HG03095 (cell line): Measurements from ENCODE around the gene THSD7A.

Source experiments
- ATAC-seq: cut with Tn5 transposase; IDR thresholded peaks from one replicate; pipeline ENCODE4 v1.9.1; 2021; ENCODE audit warnings: moderate library complexity; ENCODE audit not compliant: unreplicated experiment

Gene THSD7A

DNA sequence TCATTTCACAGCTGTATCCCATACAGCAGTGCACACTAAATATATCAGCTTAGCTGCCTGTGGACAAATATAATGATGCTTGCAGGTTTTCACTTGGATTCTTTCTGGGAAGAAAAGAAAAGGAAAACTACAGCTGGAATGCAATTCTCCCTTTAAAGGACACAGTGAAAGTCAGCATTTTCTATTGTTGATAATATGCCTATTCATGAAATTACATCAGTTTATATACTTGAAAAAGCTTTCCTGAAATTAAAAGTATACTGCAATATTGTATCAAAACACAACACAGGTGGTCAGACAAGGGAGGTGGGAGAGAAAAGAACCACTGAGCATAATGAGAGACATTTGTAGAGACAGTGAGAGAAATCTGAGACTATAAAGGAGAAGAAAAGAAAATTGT, 20.3 kb downstream of the THSD7A start:
- ATAC-seq: no peak

DNA sequence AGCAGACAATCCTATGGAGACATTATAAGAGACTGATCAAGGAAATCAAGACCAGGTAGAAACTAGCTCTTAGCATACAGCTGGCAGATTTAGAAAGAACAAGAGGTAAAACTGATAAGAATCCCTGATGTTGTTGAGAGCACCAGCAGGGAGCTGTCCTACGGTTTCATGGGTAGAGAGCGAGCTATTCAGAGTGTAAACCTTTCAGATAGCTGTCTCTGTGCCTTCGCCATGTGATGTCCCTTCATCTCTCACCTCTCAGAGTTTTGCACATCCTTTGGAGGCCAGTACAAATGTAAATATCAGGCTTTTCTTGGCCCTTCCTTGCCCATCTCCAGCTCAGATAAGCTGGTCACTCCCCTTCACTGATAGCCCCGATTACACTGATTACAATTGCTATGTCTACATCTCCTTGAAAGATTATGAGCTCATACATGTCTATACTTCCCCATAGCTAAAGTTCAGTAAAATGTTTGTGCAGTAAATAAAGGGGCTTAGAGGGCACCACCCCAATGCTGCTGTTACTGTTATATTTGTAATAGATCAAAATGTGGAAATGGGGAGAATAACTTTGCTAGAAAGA, 21.9 kb downstream of the THSD7A start:
- ATAC-seq: no peak

DNA sequence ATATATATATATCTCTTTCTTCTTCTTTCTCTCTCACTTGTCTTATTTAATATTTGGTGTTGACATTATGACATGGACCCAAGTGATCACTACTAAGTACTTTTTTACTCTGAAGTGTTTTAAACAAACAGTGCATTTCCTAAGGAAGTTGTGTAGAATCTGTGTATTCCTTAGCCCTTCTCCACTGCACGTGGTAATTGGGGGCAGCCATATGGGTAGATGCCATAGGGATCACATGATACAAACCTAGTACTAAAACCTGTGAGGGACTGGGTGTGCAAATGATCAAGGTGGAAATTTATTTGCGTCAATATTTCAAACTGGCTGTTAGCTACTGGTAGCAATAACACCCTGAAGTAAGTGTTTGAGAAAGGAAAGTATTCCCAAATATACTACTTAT, 25.0 kb downstream of the THSD7A start:
- ATAC-seq: no peak

DNA sequence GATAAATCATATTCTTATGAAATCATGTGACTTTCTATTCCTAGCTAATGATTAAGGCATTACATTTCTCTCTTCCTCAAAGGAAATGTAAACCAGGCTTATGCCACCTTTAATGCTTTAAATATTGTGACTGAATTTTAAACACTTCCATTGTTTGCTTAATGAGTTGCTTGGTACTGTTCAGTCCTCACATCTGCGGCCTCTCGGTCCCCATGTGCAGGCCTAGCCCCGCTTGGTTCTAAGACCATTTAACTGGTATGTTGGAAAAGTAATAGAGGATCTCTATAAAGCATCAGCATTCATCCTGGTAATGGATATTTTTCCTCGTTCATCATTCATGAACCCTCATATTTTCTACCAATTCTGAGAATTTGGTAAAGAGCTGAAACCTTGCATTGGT, 27.4 kb downstream of the THSD7A start:
- no peak for ATAC-seq

DNA sequence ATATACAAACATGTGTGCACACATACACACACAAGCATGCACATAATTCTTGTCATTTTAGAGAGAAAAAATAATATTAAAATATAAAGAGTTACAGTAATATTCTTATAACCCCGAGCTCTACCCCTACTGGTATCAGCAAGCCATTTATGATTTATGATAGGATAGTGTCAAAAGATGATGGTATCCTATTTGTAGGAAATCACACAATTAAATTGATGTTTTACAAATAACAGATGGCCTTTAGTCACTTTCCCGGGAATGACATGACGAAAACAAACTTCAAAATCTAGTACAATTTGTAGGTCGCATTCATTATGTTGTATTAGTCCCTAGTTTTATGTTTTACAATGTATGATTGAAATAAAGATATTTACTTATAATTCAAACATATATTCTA, 36.8 kb downstream of the THSD7A start:
- no peak for ATAC-seq

DNA sequence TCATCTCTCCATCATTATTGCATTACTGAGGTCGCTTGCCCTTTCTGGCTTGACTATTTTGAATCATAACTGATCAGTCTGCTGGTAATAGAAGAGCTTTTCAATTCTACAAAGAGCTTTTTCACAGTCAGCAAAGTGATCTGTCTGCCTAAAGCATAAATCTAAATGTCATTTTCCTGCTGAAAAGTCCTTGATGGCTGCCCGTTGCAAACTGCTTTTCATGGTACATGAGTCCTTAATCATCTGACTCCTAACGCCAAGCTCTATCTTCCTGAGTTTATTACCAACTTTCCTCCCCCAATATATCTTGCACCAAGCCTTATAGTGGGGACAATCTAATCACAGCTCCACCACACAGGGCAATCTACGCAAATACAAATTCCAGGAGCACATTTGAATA, 39.8 kb downstream of the THSD7A start:
- no peak for ATAC-seq

DNA sequence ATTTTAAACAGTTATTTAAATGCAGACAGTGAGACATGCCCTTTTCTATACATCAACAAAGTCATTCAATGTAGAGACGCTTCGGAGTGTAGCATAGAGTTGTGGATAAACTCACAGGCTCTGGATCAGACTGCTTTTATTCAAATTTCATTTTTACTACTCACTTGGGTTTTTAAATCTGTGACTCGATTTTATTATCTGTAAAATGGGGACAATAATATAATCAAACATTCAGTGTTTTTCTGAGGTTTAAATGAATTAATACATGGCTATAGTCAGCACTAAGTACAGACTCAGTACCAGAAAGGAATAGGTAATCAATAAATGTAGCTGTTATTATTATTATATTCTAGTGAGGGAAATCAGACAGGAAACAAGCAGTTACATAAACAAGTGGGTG, 43.4 kb downstream of the THSD7A start:
- ATAC-seq: no peak

DNA sequence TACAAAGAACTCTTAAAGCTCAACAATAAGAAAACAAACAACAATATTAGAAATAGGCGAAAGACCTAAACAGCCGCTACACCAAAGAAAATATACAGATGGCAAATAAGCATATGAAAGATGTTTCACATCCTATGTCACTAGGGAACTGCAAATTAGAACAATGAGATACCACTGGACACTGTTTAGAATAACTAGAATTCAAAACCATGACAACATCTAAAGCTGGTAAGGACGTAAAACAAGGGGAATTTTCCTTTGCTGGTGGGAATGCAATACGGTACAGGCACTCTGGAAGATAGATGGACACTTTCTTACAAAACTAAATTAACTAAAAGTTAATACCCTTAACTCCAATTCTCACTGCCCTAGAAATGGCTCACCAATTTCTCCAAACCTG, 44.5 kb downstream of the THSD7A start:
- ATAC-seq: no peak

DNA sequence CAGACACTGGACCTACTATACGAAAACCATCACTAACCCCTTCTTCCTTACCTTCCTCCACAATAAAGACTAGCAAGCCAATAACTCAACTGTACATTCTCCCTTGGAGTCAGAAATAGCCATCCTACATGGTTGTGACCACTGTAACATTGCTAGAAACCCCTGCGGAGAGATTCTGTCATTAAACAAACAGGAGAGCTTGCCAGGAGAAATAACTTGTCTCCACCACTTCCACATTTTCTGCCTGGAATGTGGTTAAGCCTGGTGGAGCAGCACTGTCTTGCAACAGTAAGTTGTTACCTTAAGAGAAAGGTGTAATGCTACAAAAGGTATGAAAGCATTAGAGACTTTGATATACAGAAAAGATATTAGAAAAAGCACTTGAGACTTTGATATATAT, 45.8 kb downstream of the THSD7A start:
- ATAC-seq: no peak

DNA sequence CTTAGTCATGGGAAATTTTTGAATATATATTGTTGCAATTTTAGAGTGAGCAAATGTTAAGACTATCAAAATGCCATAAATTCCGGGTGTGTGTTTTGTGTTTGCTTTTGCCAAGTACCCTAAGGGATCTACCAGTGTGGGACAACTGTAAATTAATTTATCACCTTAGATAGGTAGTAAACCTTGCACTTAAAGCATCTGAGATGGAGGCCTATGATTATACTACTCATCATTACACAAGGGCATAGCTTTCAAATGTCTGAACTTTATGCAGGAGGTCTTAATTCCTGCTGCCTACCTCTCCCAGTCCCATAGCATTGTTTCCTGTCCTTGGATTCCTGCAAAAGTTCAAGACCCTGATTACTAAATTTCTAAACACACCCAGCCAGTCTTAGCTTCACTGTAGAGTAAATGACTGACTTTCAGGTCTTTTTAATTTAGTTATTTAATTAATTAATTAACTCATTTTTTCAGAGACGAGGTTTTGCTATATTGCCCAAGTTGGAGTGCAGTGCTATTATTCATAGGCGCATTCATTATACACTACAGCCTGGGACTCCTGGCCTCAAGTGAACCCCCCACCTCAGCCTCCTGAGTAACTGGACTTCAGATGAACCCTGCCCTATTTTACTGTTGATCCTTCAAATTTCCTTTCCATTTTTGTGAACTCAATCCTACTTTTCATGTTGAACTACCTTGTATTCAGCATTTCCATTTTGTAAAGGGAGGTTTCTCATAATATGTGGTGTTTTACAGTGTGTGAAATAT, 47.0 kb downstream of the THSD7A start:
- no peak for ATAC-seq

DNA sequence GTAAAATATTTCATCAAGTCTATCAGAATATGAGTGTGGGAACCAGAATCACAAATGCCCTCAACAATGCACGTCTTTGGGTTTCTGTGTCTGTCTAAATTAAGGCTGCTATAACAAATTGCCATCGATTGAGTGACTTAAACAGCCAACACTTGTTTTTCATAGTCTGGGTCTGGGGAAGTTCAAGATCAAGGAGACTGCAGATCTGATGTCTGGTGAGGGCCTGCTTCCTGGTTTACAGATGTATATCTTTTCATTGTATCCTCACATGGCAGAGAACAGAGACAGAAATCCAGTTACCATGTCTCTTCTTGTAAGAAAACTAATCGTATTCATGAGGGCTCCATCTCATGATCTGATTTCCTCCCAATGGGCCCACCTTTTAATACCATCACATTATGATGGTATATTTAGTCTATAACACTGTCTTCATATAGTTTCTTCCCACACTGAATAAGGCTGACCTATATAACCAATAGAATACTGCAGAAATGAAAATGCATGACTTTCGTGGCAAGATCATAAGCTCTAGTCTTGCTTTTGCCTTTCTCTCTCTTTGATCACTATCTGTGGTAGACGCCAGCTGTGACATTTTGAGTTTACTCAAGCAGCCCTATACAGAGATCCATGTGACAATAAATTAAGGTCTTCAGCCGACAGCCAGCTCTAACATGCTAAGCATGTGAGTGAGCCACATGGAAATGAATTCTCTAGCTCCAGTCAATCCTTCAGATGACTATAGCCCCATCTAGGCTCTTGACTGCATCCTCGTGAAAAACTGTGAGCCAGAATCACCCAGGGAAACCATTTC, 51.9 kb downstream of the THSD7A start:
- ATAC-seq: no peak

DNA sequence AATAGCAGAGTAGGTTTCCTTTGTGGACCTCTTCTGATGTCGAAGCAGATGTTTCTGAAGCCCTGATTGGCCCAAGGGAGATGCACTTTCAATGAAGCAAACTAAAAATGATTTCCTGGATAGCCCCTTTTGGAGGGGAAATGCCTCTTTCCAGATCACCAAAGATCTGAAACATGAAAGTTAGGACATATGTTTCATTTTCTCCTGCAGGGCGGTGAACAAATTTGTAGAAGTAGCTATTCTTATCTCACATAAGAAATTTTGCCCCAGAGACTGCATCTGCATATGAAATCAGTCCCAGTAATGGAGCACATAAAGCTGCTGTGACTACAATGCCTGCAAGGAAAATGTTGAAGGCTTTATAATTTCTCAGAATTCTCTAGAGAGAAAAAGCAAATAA, 56.0 kb downstream of the THSD7A start:
- ATAC-seq: no peak

DNA sequence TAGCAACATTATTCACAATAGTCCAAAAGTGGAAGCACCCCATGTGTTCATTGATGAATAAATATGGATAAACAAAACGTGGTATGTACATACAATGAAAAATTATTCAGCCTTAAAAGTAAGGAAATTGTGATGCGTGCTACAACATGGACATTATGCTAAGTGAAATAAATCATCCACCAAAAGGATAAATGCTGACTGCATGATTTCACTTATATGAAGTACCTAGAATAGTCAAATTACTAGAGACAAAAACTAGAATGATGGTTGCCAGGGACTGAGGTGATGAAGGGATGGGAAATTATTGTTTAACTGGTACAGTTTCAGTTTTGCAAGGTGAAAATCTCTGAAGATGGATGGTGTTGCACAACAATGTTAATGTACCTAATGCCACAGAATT, 56.6 kb downstream of the THSD7A start:
- ATAC-seq: no peak

DNA sequence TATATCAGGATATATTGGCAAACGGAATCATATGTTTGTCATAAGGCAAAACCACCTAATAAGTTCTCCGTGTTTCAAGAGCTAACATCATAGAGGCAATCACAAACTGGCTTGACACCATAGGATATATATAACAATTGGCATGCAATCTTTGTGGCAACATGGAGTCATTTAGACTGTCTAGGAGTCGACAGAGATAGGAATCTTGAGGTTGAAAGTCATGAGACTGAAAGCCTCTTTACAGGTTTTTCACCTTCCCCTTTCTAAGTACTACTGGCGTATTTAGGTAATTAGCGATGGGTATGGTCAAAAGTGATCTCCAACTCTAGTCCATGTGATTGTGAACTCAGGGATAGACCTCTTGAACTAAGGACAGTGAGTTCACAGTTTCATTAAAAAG, 63.7 kb downstream of the THSD7A start:
- no peak for ATAC-seq

DNA sequence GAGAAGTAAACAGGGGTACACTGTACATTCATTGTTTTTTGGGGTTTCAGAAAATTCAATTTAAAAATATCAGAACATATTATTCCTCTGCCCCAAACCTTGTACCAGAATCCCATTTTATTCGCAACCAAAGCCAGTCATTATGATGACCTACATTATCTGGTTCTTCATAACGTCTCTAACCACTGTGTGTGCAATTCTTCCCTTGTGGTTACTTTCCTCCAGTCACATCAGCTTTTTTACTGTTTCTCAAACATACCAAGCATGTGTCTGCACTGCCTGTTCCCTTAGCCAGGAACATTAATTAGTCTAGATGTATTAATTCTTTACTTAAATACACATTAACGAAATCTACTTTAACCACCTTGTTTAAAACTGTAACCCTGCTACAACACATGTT, 64.8 kb downstream of the THSD7A start:
- no peak for ATAC-seq

DNA sequence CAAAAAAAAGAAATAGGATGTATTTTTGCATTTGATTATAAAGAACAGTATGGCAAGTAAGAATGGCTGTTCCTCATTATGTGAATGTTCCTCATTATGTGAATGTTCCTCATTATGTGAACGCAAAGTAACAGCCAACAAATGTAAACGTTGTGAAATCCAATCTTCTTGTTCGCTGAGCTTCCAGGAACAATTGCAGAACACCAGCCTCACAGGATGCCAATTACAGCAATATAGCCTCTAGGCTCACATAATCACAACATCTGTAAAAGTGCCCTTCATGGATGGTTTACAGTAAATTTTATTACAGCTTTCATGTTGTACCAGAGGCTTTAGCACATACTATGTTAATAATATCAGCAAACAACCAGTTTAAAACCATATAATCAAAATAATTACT, 71.6 kb downstream of the THSD7A start:
- no peak for ATAC-seq

DNA sequence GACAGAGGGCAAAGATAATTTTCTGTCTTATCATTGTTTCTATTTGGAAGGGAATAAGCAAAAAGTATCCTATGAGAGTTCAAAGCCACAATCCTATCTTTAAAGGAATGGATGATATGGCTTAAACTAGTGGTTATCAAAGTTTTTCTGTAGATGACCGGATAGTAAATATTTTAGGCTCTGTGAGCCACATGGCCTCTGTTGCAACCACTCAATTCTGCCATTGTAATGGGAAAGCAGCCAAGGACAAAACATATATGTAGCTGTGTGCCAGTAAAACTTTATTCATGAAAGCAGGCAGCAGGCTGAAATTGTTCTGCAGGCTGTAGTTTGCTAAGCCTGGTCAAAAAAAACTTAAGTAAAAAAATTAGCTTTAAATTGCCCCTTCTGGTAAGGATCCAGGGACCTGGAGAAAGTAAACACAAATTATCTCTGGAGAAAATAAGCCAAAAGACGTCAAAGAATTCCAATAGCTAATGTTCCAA, 73.3 kb downstream of the THSD7A start:
- no peak for ATAC-seq

DNA sequence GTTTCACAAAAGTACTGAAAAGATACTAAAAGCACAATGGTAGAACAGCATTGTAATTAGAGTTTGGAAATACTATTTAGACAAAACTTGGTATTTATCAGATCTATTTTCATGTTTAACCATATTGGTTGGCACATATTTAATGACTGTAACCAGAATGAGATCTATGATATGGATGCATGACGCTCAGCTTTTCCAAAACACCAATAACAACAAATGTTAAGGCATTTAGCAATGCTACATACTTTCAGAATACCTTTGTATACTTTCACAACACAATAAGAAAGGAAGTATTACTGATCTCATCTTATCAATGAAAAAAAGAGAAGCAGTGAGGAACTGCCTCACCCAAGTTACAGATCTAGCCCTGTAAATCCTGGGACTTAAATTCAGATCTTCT, 74.8 kb downstream of the THSD7A start:
- ATAC-seq: no peak

DNA sequence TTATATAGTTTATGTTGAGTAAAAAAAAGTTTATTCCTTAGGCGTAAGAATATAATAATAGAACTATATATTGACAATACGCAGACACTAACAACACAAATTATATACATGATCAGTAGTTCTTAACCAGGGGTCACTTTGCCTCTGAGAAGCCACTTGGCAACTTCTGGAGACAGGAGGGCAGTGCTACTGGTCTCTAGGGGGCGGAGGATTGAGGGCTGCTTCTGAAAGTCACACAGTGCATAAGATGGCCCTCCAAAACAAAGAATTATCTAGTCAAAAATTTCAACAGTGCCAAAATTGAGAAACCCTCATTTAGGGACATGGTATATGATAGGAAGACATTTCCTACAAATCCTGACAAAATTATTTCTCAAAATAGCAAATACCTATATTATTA, 77.1 kb downstream of the THSD7A start:
- no peak for ATAC-seq

DNA sequence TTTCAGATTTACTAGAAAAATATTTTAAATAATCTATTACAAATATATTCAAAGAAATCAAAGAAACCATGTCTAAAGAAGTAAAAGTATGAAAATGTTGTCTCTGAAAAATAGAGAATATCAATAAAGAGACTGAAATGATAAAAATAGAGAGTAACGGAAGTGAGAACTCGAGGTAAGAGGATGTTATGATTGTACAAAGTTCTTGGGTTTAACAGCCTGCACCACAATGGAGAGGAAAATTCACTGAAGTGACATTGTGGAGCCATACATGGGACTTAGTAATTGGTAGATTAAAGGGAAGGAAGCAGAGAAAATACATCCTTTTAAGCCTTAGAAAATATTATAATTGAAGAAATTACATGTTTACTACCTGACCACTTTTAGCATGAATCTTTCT, 77.9 kb downstream of the THSD7A start:
- peak; percentile 56 for ATAC-seq

DNA sequence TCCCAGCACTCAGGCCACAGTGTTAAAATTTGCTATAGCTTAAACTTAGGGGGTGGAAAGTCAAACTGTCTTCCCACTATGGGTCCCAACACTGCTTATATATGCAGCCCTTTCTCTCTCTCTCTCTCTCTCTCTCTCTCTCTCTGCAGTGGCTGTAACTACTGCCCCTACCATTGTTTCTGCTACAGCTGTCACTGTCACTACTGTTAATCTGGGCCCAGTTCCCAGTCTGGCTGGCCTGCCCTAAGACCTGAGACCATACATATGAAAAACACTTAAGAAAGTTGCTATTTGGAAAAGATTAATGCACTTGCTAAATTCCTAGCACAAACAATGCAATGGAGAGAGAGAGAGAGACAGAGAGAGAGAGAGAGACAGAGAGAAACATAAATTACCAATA, 78.6 kb downstream of the THSD7A start:
- no peak for ATAC-seq

DNA sequence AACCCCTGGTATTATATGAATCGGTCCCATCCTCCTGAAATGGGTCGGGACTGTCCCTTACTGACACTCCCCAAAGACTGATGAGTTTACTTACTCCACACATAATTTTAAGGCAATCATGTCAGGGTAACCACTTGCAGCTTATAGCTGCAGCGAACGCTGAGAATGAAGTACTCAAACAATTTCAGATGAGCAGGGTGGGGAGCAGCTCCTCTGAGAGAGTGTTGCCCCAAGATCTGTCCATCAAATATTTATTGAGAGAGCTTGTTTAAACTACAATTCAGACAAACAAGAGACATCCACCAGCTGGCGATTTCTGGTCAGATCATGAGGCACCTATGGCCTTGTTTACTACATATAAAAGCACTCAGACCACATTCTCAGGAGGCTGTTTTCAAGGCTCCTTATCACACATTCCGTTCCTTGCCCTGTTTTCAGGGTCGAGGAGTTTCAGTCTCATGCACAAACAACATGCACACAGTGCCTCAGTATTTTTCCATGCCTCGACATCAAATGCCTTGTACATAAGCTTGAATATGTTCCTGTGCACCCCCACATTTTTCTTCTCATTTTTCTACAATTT, 80.1 kb downstream of the THSD7A start:
- no peak for ATAC-seq
